Mammary epithelial cell (primary cell): ENCODE results near the gene OR6J1.

Experiments used
- CTCF ChIP-seq, 2 donors: IDR thresholded peaks in 1 of 2; conservative IDR thresholded peaks in 1 of 2; 2 replicates each; pipeline ENCODE4 v1.5.1; 2011 to 2012; ENCODE audit warnings: inconsistent platforms in 2 of 2, low read length in 2 of 2, mild to moderate bottlenecking in 2 of 2, control low read depth in 1 of 2, low read depth in 1 of 2; ENCODE audit not compliant: insufficient read depth in 1 of 2; ENCODE audit errors: extremely low read depth in 1 of 2
- EZH2 ChIP-seq: IDR thresholded peaks from 2 replicates; pipeline ENCODE4 v1.6.1; 2012; ENCODE audit warnings: low read length, inconsistent platforms, borderline replicate concordance

- no peak for TF ChIP-seq CTCF (conservative IDR thresholded peaks at IDR 0.05 in 1 of 2, IDR thresholded peaks at IDR 0.05 in 1 of 2; ENCODE audit: extremely low read depth in 1 of 2, insufficient read depth in 1 of 2, low read depth in 1 of 2, low read length in 2 of 2)
- TF ChIP-seq EZH2, result no peak
Measured at GRCh38 chr14:22613736-22614239, 30.4 kb downstream of the OR6J1 start.
